Ovary (tissue), 9 donors: ENCODE results near the gene CUTA. TPM values are rescaled to one million over a fixed set of nuclear protein-coding genes. Genes with fewer than 3 reads are reported as not detected.
A peak's percentile ranks its signal among the peaks of the same experiment; 100 is the strongest.

ENCODE experiments used
- DNase-seq, 5 donors: peaks; one replicate each; pipeline ENCODE4 v3.0.0-alpha.2; 2019 to 2020
- H3K27ac ChIP-seq, 2 donors: fragments of 200-600 bp; one replicate each; pipeline versions ENCODE4 v1.5.1 to v1.8.0; 2019 to 2022
- H3K27me3 ChIP-seq: fragments of 200-600 bp; one replicate; pipeline ENCODE4 v1.8.0; 2022
- H3K36me3 ChIP-seq: fragments of 200-600 bp; sonication (generic); one replicate; pipeline ENCODE4 v1.5.1; 2019
- H3K4me1 ChIP-seq: one replicate; pipeline ENCODE4 v1.8.1; 2013; ENCODE audit warnings: mild to moderate bottlenecking, moderate library complexity; ENCODE audit not compliant: insufficient read depth
- H3K4me3 ChIP-seq: fragments of 200-600 bp; sonication (generic); one replicate; pipeline ENCODE4 v1.5.1; 2017
- H3K9me3 ChIP-seq, 2 donors: fragments of 200-600 bp in 1 of 2; sonication (generic) in 1 of 2; one replicate each; pipeline versions ENCODE4 v1.5.1 to v1.8.1; 2013 to 2019; ENCODE audit warnings: mild to moderate bottlenecking in 1 of 2, moderate library complexity in 1 of 2
- EP300 ChIP-seq: sonication (generic); formaldehyde crosslinking; IDR thresholded peaks from one replicate; pipeline ENCODE4 v1.6.1; 2017; ENCODE audit warnings: antibody characterized with exemption
- POLR2A ChIP-seq: fragments of 450-650 bp; IDR thresholded peaks from one replicate; pipeline ENCODE4 v1.6.1; 2017; ENCODE audit warnings: antibody characterized with exemption, mild to moderate bottlenecking, moderate library complexity
- WGBS, 3 donors: extraction: QIAGEN DNeasy Blood & Tissue Kit in 1 of 3; methylation state at CpG; one replicate each; pipeline versions ENCODE4 v1.1.5 to v1.1.7; 2013 to 2017; 5-methylcytosine and 5-hydroxymethylcytosine counted together
- intact Hi-C, 4 donors: fragments of 100-400 bp; cut with DNase I; formaldehyde crosslinking; loops; one replicate each; pipeline versions ENCODE4 v1.11.0 to v1.15.1; 2022 to 2023
- polyA plus RNA-seq, 2 donors: library from polyadenylated mRNA; stranded (reverse); fragments of 200-250 nt in 1 of 2; fragments of 350-450 nt in 1 of 2; fragmentation: Illumina TruSeq in 1 of 2; extraction: RNeasy Lipid Tissue Mini Kit (QIAGEN cat#74804) in 1 of 2; gene quantifications; one replicate each; pipeline ENCODE4 v1.2.3, GENCODE V29; 2013 to 2014
- total RNA-seq, 7 donors: library from RNA; depleted of rRNA in 2 of 7; stranded (reverse); fragments of >200 nt in 2 of 7; fragmentation: NEBNext Ultra II Directional in 3 of 7; extraction: Animal tissue kit (Norgen Biotek cat#: 25700) in 3 of 7; gene quantifications; one replicate each; pipeline versions ENCODE4 v1.1.0 to v1.2.4, GENCODE V29; 2016 to 2023
- TF ChIP-seq, protein P1 (sequence below), 3 donors: fragments of 450-650 bp in 2 of 3; fragments of 200-600 bp in 1 of 3; IDR thresholded peaks; one replicate each; pipeline versions ENCODE4 v1.5.1 to v1.8.0; 2016 to 2022; ENCODE audit warnings: antibody characterized with exemption in 3 of 3, mild to moderate bottlenecking in 1 of 3
- donor health status: DM: no; HTN: no; CAD: no; lungs with moderate emphysema.
- donor health status: DM: no; HTN: no; CAD: no.
- donor health status: Bipolar disorder and iron deficiency.
- donor health status: DM: yes; HTN: yes; CAD: no.
- donor health status: DM: no; HTN: no; CAD: no.
- donor health status: DM: yes; HTN: yes; CAD: no.

Gene CUTA
- total and polyA plus RNA-seq, 9 donors, result 125 to 250 (median 177) TPM

DNA sequence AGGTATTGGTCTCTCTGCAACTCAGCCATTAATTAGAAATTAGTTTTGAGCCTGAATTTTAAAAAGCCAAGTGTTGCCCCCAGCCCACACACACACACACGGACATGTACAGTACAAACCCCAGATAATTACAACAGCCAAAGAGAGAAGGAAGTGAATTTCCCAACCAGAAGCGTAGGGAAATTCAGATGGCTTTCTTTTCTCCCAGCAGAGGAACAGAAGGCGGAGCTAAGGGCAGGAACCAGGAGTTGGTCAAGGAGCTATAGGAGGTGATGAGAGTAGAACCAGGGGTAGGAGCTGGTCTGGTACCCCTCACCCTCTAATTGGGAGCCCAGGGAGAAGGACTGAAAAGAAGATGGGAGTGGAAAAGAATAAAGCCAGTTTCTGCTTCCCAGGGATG is 32.5 kb upstream of the CUTA start:
- 65 to 76% (median 69%) methylated on average over 3 of the region's 3 CpGs for WGBS, 3 donors
- DNase-seq, result no peak
- intact Hi-C loops, result loop anchor here in 1 of 4 donors (10.0 kb wide), 1 partner anchor 114 kb away; no protein-coding TSS in a partner anchor
- TF ChIP-seq, protein P1, sequence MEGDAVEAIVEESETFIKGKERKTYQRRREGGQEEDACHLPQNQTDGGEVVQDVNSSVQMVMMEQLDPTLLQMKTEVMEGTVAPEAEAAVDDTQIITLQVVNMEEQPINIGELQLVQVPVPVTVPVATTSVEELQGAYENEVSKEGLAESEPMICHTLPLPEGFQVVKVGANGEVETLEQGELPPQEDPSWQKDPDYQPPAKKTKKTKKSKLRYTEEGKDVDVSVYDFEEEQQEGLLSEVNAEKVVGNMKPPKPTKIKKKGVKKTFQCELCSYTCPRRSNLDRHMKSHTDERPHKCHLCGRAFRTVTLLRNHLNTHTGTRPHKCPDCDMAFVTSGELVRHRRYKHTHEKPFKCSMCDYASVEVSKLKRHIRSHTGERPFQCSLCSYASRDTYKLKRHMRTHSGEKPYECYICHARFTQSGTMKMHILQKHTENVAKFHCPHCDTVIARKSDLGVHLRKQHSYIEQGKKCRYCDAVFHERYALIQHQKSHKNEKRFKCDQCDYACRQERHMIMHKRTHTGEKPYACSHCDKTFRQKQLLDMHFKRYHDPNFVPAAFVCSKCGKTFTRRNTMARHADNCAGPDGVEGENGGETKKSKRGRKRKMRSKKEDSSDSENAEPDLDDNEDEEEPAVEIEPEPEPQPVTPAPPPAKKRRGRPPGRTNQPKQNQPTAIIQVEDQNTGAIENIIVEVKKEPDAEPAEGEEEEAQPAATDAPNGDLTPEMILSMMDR (IDR thresholded peaks at IDR 0.05), result no peak
- TF ChIP-seq EP300, result no peak
- Histone ChIP-seq H3K27ac (no peak overlapping the region), H3K27me3 (no peaks in the 10 kb centered on the region), H3K4me3 (no peak overlapping the region), H3K36me3 (no peaks in the 10 kb centered on the region), H3K4me1 (peaks cover 6% of the 10 kb centered on the region), H3K9me3 (no peaks in the 10 kb centered on the region)

DNA sequence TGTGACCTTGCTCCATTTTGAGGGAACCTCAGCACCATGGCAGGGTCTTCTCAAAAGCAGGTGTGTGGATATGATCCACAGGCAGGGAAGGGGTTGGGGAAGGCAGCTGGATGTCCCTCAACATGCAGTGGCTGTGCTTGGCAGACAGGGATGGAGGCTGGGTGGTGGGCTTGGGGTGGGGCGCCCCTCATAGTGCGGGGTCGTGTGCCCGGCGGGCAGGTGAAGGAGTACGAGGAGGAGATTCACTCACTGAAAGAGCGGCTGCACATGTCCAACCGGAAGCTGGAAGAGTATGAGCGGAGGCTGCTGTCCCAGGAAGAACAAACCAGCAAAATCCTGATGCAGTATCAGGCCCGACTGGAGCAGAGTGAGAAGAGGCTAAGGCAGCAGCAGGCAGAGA is 28.4 kb upstream of the CUTA start:
- Histone ChIP-seq H3K9me3 (no peaks in the 10 kb centered on the region), H3K4me1 (no peaks in the 10 kb centered on the region), H3K4me3 (no peak overlapping the region), H3K27me3 (no peaks in the 10 kb centered on the region), H3K27ac (no peak overlapping the region), H3K36me3 (no peaks in the 10 kb centered on the region)
- 89 to 91% (median 89%) methylated on average over 10 of the region's 10 CpGs for WGBS, 3 donors
- TF ChIP-seq, protein P1 (IDR thresholded peaks at IDR 0.05), result no peak
- TF ChIP-seq EP300, result no peak
- TF ChIP-seq POLR2A, result no peak
- intact Hi-C loops, result no loop called here
- DNase-seq, result no peak

DNA sequence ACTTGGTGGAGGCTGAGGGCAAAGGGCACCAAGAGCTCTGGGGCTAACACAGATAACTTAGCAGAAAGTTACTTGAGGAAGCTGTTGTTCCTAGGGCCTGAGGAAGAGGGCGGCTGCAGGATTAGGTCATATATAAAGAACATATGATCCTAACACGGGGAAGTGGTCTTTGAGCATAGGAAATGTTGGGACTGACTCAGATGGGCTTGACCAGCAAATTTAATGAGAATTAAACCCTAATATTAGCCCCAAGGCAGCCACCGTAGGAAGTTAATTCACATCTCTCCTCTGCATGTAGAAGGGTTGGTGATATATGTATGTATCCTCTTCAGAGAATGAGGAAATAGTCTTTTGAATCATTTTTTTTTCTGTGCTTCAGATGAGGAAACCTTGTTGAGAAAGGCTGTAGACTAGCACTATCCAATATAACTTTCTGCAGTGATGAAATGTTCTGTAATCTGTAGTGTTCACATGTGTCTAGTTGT is 27.3 kb upstream of the CUTA start:
- Histone ChIP-seq H3K27me3 (no peaks in the 10 kb centered on the region), H3K36me3 (no peaks in the 10 kb centered on the region), H3K9me3 (no peaks in the 10 kb centered on the region), H3K27ac (no peak overlapping the region), H3K4me3 (no peak overlapping the region), H3K4me1 (no peaks in the 10 kb centered on the region)
- no peak for DNase-seq
- intact Hi-C loops, result no loop called here
- no peak for TF ChIP-seq EP300
- TF ChIP-seq, protein P1 (IDR thresholded peaks at IDR 0.05), result no peak
- TF ChIP-seq POLR2A, result no peak
- WGBS, 3 donors, result 62 to 85% (median 83%) methylated on average over 3 of the region's 3 CpGs

DNA sequence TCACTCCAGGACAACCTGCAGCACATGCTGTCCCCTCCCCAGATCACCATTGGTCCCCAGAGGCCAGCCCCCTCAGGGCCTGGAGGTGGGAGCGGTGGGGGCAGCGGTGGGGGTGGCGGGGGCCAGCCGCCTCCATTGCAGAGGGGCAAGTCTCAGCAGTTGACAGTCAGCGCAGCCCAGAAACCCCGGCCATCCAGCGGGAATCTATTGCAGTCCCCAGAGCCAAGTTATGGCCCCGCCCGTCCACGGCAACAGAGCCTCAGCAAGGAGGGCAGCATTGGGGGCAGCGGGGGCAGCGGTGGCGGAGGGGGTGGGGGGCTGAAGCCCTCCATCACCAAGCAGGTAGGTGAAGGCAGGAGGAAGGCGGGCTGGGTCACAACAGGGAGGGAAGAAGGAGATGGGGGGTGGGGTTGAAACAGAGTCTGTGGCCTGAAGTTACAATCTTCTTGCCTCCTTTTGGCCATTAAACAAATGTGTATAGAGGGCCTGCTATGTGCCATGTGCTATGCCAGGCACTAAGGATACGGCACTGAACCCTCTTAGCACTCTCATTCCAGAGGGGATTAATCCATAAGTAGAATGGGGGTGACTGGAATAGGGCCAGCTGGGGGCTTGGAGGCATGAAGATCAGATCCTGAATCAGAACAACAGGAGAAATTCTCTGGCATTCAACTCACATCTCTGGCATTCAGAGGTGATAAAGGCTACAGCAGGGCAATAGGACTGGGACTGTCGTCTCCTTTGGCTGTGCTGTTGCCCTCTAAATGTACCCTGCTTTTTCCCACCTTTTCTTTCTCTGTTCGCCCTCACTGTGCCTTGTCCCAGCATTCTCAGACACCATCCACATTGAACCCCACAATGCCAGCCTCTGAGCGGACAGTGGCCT is 26.0 kb upstream of the CUTA start:
- intact Hi-C loops, result no loop called here
- H3K27ac ChIP-seq, result no peak overlapping the region
- H3K9me3 ChIP-seq, result no peaks in the 10 kb centered on the region
- no peaks in the 10 kb centered on the region for H3K36me3 ChIP-seq
- no peaks in the 10 kb centered on the region for H3K27me3 ChIP-seq
- no peak overlapping the region for H3K4me3 ChIP-seq
- 88 to 89% (median 89%) methylated on average over 18 of the region's 18 CpGs for WGBS, 3 donors
- no peaks in the 10 kb centered on the region for H3K4me1 ChIP-seq
- DNase-seq, result peak in 1 of 5 donors; percentile 21
- TF ChIP-seq, protein P1 (IDR thresholded peaks at IDR 0.05), result no peak
